ENCODE results near the gene CMPK2.
"Not testable (repeated sequence)": the region's sequence is repeated elsewhere in the genome, so short reads cannot be mapped to it uniquely, and the experiment has no call there.

The CMPK2 gene

GRCh38 chr2:6909431-6910385 is 44.0 kb upstream of the CMPK2 start:
- TF ChIP-seq CTCF (IDR thresholded peaks at IDR 0.05; ENCODE audit: low read depth, low read length): no peak
- no peak overlapping the region for H3K4me3 ChIP-seq (replicated peaks in 1 of 2; ENCODE audit: low read depth in 2 of 2, low read length in 2 of 2)
- no peak for DNase-seq (ENCODE audit: low read depth in 2 of 2)

GRCh38 chr2:6908291-6908690 is 42.6 kb upstream of the CMPK2 start:
- no peak overlapping the region for H3K4me3 ChIP-seq (replicated peaks in 1 of 2; ENCODE audit: low read depth in 2 of 2, low read length in 2 of 2)
- no peak for TF ChIP-seq CTCF (IDR thresholded peaks at IDR 0.05; ENCODE audit: low read depth, low read length)
- no peak for DNase-seq (ENCODE audit: low read depth in 2 of 2)

- H3K4me3 ChIP-seq (replicated peaks in 1 of 2; ENCODE audit: low read depth in 2 of 2, low read length in 2 of 2): no peak overlapping the region
- DNase-seq (ENCODE audit: low read depth in 2 of 2): peak in 1 of 2 donors; percentile 13
- TF ChIP-seq CTCF (IDR thresholded peaks at IDR 0.05; ENCODE audit: low read depth, low read length): no peak
These were observed 40.5 kb upstream of the CMPK2 start for GRCh38 chr2:6906165-6906741.

GRCh38 chr2:6905668-6906067 is 40.0 kb upstream of the CMPK2 start:
- no peak for TF ChIP-seq CTCF (IDR thresholded peaks at IDR 0.05; ENCODE audit: low read depth, low read length)
- H3K4me3 ChIP-seq (replicated peaks in 1 of 2; ENCODE audit: low read depth in 2 of 2, low read length in 2 of 2): no peak overlapping the region
- DNase-seq (ENCODE audit: low read depth in 2 of 2): no peak

- not testable (repeated sequence) for H3K4me3 ChIP-seq (replicated peaks in 1 of 2; ENCODE audit: low read depth in 2 of 2, low read length in 2 of 2); DNase-seq (ENCODE audit: low read depth in 2 of 2)
These were observed 36.9 kb upstream of the CMPK2 start for GRCh38 chr2:6902581-6902980.

GRCh38 chr2:6896930-6897759 is 31.4 kb upstream of the CMPK2 start:
- peak; percentile 59 to 68 for DNase-seq (ENCODE audit: low read depth in 2 of 2)
- H3K4me3 ChIP-seq (replicated peaks in 1 of 2; ENCODE audit: low read depth in 2 of 2, low read length in 2 of 2): no peak overlapping the region
- TF ChIP-seq CTCF (IDR thresholded peaks at IDR 0.05; ENCODE audit: low read depth, low read length): peak; percentile 56

Measured in cardiac fibroblast (primary cell).